GM10266 (cell line): ENCODE measurements around the gene PTPRB.

Experiments used
- DNase-seq: peaks from one replicate; pipeline ENCODE4 v3.0.0; 2012; ENCODE audit errors: extremely low spot score
- TF ChIP-seq, protein P1 (sequence below): IDR thresholded peaks from 2 replicates; pipeline ENCODE4 v1.5.1; 2012; ENCODE audit warnings: mild to moderate bottlenecking, low read depth; ENCODE audit not compliant: control insufficient read depth, insufficient read depth; ENCODE audit errors: missing control alignments

PTPRB gene

DNA sequence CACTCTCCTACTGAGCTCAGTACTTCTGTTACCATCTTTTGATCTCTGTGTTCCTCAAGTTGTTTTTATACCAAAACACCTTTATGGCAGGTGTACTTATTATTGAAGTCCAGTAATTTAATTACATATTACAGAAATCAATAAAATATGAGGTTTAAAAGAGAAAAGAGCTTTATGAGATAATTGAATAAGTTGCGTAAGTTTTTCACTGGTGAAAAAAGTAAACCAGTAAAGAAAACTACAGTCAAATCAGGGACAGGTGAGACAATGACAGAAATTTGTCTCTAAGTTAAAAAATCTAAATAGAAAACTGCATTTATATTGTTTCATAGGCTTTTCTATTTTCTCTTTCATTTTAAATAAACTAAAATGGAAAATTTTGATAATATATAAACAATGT lies 29.1 kb upstream of the PTPRB start:
- TF ChIP-seq, protein P1, sequence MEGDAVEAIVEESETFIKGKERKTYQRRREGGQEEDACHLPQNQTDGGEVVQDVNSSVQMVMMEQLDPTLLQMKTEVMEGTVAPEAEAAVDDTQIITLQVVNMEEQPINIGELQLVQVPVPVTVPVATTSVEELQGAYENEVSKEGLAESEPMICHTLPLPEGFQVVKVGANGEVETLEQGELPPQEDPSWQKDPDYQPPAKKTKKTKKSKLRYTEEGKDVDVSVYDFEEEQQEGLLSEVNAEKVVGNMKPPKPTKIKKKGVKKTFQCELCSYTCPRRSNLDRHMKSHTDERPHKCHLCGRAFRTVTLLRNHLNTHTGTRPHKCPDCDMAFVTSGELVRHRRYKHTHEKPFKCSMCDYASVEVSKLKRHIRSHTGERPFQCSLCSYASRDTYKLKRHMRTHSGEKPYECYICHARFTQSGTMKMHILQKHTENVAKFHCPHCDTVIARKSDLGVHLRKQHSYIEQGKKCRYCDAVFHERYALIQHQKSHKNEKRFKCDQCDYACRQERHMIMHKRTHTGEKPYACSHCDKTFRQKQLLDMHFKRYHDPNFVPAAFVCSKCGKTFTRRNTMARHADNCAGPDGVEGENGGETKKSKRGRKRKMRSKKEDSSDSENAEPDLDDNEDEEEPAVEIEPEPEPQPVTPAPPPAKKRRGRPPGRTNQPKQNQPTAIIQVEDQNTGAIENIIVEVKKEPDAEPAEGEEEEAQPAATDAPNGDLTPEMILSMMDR: no peak
- no peak for DNase-seq

DNA sequence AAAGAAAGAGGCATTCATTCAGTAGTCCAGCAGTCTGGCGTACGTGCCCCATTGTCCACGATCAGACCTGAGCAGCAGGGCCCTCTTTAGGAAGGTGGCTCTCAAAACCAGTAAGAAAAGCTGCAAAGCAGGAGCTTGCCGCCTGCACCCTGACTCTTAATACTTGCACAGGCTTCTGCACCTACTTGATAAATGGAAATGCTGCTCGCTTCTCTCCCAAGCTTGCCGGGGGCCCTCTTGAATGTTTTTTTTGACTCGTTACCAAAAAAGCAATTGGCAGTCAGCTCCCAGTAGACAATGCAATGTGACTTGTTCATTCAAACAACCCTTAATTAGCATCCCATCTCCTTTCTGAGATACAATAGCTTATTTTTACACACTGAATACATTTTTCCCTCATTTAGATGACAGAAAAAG lies 27.2 kb upstream of the PTPRB start:
- TF ChIP-seq, protein P1: no peak
- no peak for DNase-seq

DNA sequence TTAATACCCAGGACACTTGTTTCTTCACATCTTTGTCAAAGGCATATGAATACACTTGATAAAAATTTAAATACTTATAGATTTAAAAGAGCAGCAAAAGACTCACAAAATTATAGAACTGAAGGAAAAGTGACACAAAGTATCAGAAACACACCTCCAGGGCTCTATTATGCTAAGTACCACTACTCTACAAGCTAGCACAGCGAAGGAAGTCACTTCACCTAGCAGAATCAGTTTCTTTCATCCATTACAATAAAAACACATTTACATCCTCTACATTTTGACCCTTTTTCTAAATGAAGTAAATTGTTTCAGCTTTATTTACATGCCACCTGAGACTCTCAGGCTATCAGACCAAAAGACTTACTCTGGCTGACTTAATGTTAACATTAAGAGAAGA lies 26.6 kb upstream of the PTPRB start:
- DNase-seq: no peak
- TF ChIP-seq, protein P1: no peak

DNA sequence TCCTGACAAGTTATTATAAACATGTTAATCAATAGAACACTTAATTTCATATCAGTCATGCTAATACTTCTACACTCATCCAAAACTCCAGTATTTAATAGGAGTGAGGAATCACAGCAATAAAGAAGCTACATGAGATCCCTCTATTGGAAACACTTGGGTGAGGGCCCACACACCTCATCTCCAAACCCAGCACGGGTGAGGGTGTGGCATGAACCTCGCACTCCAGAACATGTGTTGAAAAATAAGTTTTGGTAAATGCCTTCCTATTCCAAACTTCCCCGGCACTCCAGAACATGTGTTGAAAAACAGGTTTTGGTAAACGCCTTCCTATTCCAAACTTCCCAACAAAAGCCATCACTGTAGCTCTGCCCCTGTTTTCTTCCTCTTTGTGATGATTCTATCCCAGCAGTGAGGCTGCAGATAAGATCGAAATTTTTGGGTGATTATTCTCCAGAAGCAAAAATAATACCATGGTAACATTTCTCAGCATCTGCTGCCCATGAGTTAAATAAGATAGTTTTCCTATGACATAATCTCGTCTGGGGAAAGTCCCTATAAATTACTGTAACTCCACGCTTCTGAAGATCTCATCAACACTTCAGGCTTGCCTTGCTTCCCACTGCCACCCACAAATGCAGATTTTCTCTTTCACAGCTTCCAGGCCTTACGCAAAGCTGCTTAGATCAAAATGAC lies 24.4 kb upstream of the PTPRB start:
- TF ChIP-seq, protein P1: no peak
- no peak for DNase-seq

DNA sequence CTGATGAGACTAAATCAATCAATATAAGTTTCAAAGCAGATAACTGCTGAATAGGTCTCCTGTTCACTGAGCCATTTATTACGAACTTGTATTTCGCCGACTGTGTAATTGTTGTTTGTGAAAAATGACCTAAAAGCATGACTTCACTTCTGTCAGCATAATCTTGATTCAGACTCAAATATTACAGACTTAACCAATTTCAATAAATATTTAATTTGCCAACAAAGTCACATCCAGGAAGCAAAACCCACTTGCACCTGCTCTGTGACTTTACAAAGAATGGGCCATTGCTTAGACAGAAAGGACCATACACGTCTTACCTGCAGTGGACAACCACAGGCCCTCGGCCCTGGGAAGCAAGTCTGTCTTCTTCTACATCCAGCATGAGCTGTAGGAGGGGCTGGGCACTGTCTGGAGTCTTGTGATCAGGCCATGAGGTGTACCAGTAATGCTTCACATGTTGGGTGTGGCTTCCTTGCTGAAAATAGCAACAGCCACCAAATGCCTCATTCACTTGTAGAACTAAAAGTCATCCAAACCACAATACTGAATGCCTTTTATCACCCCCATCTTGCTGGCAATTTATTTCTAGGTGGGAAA lies 23.5 kb upstream of the PTPRB start:
- TF ChIP-seq, protein P1: no peak
- no peak for DNase-seq

DNA sequence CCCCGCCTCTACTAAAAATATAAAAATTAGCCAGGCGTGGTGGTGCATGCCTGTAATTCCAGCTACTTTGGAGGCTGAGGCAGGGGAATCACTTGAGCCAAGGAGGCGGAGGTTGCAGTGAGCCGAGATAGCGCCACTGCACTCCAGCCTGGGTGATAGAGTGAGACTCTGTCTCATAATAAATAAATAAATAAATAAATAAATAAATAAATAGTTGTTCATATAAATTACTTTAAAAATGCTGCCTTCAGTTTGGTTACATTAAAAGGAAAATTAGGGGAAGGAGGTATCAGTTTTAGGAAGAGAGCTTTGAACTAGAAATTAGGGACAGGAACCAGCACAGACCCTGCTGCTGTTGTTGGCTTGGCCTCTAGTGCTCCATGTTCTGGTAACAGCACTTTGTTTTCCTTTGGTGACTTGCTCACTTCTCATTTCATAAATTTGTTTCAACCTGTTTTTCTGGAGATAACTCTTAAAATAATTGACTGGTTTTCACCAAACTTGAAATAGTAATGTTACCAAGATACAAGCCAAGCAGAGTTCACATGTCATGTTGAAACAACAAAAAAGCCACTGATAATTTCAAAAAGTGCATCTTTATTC lies 22.9 kb upstream of the PTPRB start:
- TF ChIP-seq, protein P1: no peak
- no peak for DNase-seq

DNA sequence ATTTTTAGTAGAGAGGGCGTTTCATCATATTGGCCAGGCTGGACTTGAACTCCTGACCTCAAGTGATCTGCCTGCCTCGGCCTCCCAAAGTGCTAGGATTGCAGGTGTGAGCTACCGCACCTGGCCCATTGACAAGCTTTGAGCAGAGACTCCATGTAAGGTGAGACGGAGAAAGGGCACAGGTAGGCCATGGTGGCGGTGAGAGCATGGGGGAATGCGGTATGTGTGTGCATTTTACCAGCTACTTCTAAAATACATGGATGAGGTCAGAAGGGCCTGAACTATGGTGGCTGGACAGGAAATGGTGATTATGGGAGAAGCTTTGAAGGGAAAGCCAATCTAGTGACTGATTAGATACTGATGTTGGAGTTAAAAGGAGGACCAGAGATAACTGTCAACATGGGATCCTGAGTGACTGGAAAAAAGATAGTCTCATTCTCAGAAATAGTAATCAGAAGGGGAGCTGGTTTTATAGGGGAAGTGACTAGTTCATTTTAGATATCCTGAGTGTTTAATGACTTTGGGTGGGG lies 21.9 kb upstream of the PTPRB start:
- DNase-seq: no peak
- TF ChIP-seq, protein P1: no peak
